IPS-20b (cell line): ENCODE measurements around the gene IL36RN.
"Not testable (repeated sequence)": the region's sequence is repeated elsewhere in the genome, so short reads cannot be mapped to it uniquely, and the experiment has no call there.

Experiments
- H3K27ac ChIP-seq: one replicate; pipeline ENCODE4 v1.5.1; 2013; ENCODE audit warnings: low read length
- H3K27me3 ChIP-seq: 2 replicates; pipeline ENCODE4 v1.6.1; 2013; ENCODE audit warnings: mild to moderate bottlenecking, low read length, inconsistent platforms; ENCODE audit not compliant: insufficient read depth
- H3K36me3 ChIP-seq: 2 replicates; pipeline ENCODE4 v1.6.1; 2013; ENCODE audit warnings: low read depth, mild to moderate bottlenecking, inconsistent platforms, low read length, moderate library complexity; ENCODE audit not compliant: insufficient read depth
- H3K4me1 ChIP-seq: 2 replicates; pipeline ENCODE4 v1.6.1; 2013; ENCODE audit warnings: mild to moderate bottlenecking, control low read depth, inconsistent platforms, low read length, moderate library complexity; ENCODE audit not compliant: insufficient read depth
- H3K4me3 ChIP-seq: 2 replicates; pipeline ENCODE4 v1.5.1; 2013; ENCODE audit warnings: mild to moderate bottlenecking, low read length, inconsistent platforms
- H3K9ac ChIP-seq: 2 replicates; pipeline ENCODE4 v1.6.1; 2013; ENCODE audit warnings: low read depth, mild to moderate bottlenecking, inconsistent platforms, low read length, moderate library complexity
- H3K9me3 ChIP-seq: 2 replicates; pipeline ENCODE4 v1.6.1; 2013; ENCODE audit warnings: mild to moderate bottlenecking, low read depth, low read length, inconsistent platforms; ENCODE audit not compliant: insufficient read depth

IL36RN gene

DNA sequence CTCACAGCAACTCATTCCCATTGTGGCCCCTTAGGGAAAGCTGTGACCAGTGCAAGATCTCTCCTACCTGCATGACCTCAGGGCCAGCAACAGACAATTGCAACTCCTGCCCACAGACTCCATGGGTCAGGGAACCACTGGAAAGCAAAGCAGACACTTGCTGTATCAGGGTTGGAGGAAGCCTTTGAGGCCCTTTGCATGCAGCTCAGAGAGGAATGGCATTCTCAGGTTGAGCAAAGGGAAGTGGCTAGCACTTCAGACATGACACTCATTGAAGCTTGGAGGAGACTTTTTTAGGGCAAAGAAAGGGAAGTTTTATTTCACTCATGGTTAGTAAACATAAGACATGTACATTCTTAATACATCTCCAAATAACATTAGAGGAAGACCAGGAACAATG is 30.9 kb downstream of the IL36RN start:
- H3K27me3 ChIP-seq: peaks cover 8% of the 10 kb centered on the region; the same call in 1 of the 2 replicates
- no peak overlapping the region for H3K9ac ChIP-seq
- H3K4me1 ChIP-seq: no peaks in the 10 kb centered on the region
- H3K36me3 ChIP-seq: no peaks in the 10 kb centered on the region
- H3K9me3 ChIP-seq: peaks cover 3% of the 10 kb centered on the region; the same call in 1 of the 2 replicates
- H3K4me3 ChIP-seq: no peak overlapping the region
- no peak overlapping the region for H3K27ac ChIP-seq

DNA sequence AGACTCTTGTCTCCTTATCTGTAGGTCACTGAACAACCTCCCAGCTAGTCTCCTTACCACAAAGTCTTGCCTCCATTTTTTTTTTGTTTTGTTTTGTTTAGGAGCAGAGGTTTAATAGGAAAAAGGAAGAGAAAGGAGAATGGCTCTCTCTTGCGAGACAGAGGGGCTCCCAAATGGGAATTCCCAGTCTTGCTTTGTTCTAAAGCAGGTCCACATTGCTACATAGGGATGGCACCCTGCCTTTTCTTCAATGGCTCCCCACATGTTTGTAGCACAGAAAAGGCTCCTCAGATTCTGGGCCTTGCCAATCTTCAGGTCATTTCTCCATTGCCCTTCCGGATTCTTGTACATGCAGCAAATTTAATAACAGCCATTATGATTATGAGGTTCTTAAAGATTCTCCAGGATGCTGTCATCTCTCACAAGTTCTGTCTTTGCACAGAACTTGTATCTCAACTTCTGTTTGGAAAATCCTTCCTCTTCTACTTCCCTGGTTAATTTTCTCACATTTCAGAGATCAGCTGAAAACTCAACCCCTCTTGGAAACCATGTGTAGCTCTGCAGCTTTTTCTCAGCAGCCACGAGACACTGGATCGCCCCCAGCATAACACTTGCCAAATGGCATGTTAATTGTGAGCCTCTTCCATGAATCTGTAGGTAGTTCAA is 32.4 kb downstream of the IL36RN start:
- Histone ChIP-seq H3K4me1 (no peaks in the 10 kb centered on the region), H3K36me3 (no peaks in the 10 kb centered on the region), H3K9ac (no peak overlapping the region), H3K27ac (no peak overlapping the region), H3K27me3 (peaks cover 8% of the 10 kb centered on the region; the same call in 1 of the 2 replicates), H3K4me3 (no peak overlapping the region), H3K9me3 (peaks cover 3% of the 10 kb centered on the region; the same call in 1 of the 2 replicates)

- peaks cover 3% of the 10 kb centered on the region; the same call in 1 of the 2 replicates for H3K9me3 ChIP-seq
- no peaks in the 10 kb centered on the region for H3K36me3 ChIP-seq
- H3K4me3 ChIP-seq: no peak overlapping the region
- no peak overlapping the region for H3K27ac ChIP-seq
- H3K27me3 ChIP-seq: peaks cover 8% of the 10 kb centered on the region; the same call in 1 of the 2 replicates
- no peaks in the 10 kb centered on the region for H3K4me1 ChIP-seq
- no peak overlapping the region for H3K9ac ChIP-seq
Observed at GRCh38 chr2:113092864-113093612, 34.0 kb downstream of the IL36RN start.

- no peaks in the 10 kb centered on the region for H3K36me3 ChIP-seq
- H3K27me3 ChIP-seq: peaks cover 8% of the 10 kb centered on the region; the same call in 1 of the 2 replicates
- no peaks in the 10 kb centered on the region for H3K4me1 ChIP-seq
- H3K9me3 ChIP-seq: peaks cover 3% of the 10 kb centered on the region; the same call in 1 of the 2 replicates
- H3K27ac ChIP-seq: no peak overlapping the region
- no peak overlapping the region for H3K4me3 ChIP-seq
- no peak overlapping the region for H3K9ac ChIP-seq
Observed at GRCh38 chr2:113093613-113093977, 34.6 kb downstream of the IL36RN start.

DNA sequence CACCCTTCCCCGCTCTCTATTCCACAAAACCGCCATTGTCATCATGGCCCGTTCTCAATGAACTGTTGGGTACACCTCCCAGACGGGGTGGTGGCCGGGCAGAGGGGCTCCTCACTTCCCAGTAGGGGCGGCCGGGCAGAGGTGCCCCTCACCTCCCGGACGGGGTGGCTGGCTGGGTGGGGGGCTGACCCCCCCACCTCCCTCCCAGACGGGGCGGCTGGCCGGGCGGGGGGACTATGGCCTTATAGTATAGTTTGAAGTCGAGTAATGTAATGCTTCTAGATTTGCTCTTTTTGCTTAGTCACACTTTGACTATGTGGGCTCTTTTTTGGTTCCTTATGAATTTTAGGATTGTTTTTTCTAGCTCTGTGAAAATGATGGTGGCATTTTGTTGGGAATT is 37.3 kb downstream of the IL36RN start:
- H3K4me3 ChIP-seq, H3K9me3 ChIP-seq, H3K36me3 ChIP-seq, H3K9ac ChIP-seq, H3K27me3 ChIP-seq, H3K27ac ChIP-seq, H3K4me1 ChIP-seq: not testable (repeated sequence)

DNA sequence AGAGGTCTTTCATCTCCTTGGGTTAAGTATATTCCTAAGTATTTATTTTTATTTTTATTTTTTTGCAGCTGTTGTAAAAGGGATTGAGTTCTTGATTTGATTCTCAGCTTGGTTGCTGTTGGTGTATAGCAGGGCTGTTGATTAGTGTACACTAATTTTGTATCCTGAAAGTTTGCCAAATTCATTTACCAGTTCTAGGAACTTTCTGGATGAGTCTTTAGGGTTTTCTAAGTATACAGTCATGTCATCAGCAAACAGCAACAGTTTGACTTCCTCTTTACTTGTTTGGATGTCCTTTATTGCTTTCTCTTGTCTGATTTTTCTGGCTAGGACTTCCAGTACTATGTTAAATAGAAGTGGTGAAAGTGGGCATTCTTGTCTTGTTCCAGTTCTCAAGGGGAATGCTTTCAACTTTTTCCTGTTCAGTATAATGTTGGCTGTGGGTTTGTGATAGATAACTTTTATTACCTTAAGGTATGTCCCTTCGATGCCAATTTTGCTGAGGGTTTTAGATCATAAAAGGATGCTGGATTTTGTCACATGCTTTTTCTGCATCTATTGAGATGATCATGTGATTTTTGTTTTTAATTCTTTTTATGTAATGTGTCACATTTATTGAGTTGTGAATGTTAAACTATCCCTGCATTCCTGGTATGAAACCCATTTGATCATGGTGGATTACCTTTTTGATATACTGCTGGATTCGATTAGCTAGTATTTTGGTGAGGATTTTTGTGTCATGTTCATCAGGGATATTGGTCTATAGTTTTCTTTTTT is 38.0 kb downstream of the IL36RN start:
- not testable (repeated sequence) for H3K9ac ChIP-seq, H3K27ac ChIP-seq, H3K27me3 ChIP-seq, H3K36me3 ChIP-seq, H3K4me1 ChIP-seq, H3K9me3 ChIP-seq, H3K4me3 ChIP-seq

DNA sequence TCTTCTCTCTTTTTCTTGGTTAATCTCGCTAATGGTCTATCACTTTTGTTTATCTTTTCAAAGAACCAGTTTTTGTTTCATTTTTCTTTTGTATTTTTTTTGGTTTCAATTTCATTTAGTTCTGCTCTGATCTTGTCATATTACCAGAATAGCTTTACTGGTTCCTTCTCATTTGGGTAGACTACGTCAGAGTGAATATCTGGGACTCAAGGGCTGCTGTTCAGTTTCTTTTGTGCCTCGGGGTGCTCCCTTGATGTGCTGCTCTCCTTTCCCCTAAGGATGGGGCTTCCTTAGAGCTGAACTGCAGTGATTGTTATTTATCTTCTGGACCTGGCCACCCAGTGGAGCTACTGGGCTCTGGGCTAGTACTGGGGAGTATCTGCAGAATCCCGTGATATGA is 39.0 kb downstream of the IL36RN start:
- H3K36me3 ChIP-seq: no peaks in the 10 kb centered on the region
- H3K27ac ChIP-seq: no peak overlapping the region

DNA sequence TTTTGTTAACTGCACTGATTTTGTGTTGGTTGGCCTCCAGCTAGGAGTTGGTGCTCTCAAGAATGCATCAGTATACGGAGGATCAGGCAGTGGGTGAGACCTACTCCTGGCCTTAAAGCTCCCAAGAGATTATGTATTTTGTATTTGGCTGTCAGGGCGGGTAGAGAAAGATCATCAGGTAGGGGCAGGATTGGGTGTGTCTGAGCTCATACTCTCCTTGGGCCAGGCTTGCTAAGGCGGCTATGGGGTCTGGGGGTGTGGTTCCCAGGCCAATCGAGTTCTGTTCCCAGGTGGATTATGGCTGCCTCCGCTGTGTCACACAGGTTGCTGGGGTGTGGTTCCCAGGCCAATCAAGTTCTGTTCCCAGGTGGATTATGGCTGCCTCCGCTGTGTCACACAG is 39.5 kb downstream of the IL36RN start:
- Histone ChIP-seq H3K36me3 (no peaks in the 10 kb centered on the region), H3K27me3 (no peaks in the 10 kb centered on the region), H3K27ac (no peak overlapping the region), H3K9me3 (peaks cover 11% of the 10 kb centered on the region; the same call in 1 of the 2 replicates), H3K4me3 (no peak overlapping the region), H3K4me1 (no peaks in the 10 kb centered on the region), H3K9ac (no peak overlapping the region)

More for the DNA sequence above, 39.0 kb downstream of the IL36RN start:
- Histone ChIP-seq H3K9me3 (peaks cover 8% of the 10 kb centered on the region; the same call in 1 of the 2 replicates), H3K27me3 (no peaks in the 10 kb centered on the region), H3K4me1 (no peaks in the 10 kb centered on the region), H3K9ac (no peak overlapping the region), H3K4me3 (no peak overlapping the region)

- Histone ChIP-seq H3K4me1 (no peaks in the 10 kb centered on the region), H3K36me3 (no peaks in the 10 kb centered on the region), H3K4me3 (no peak overlapping the region), H3K9ac (no peak overlapping the region), H3K27ac (no peak overlapping the region), H3K9me3 (0 out of 2 replicates have a peak, but pooled peaks cover 8% of the 10 kb centered on the region), H3K27me3 (no peaks in the 10 kb centered on the region)
Observed at GRCh38 chr2:113102133-113102532, 43.1 kb downstream of the IL36RN start.

DNA sequence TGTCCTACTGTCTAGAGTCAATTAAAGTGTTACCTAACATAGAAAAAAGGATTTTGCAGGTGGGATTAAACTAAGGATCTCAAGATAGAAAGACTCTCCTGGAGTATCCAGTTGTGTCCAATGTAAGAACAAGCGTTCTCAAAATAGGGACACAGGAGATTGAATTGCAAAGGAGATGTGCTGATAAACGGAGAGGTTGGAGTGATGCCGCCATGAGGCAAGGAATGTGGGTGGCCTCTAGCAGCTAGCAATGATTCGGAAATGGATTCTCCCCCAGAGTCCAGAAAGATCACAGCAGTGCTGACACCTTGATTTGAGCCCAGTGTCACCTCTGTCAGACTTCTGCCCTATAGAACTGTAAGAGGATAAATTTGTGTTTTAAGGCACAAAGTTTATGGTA is 44.3 kb downstream of the IL36RN start:
- Histone ChIP-seq H3K36me3 (no peaks in the 10 kb centered on the region), H3K4me3 (no peak overlapping the region), H3K27me3 (no peaks in the 10 kb centered on the region), H3K9me3 (0 out of 2 replicates have a peak, but pooled peaks cover 8% of the 10 kb centered on the region), H3K4me1 (no peaks in the 10 kb centered on the region), H3K27ac (no peak overlapping the region), H3K9ac (no peak overlapping the region)

DNA sequence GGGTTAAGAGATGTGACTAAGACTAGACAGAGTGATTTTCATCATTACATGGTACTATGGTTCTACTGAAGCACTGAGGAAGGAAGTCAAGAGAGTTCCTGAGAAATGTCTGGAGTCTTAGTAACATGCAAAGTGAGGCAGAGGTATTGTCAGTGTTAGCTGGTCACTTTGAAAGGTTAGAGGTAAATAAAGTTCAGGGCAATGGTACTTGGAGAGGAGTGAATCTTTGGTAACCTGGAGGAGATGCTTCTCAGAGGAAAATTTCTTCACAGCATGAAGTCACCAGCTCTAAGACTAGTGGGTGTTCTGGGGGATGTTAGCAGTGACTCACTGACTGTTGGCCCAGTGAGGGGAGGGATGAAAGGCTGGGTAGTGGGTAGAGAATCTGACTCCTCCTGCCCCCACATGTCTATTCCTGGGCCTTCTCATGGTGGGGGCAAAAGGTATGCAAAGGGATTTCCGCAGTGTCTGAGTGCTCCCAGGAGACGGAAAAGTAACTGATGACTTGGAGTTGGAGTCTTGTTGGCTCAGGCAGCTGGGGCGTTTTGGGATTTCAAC is 45.1 kb downstream of the IL36RN start:
- Histone ChIP-seq H3K27ac (no peak overlapping the region), H3K9me3 (0 out of 2 replicates have a peak, but pooled peaks cover 6% of the 10 kb centered on the region), H3K36me3 (no peaks in the 10 kb centered on the region), H3K4me3 (no peak overlapping the region), H3K9ac (no peak overlapping the region), H3K27me3 (no peaks in the 10 kb centered on the region), H3K4me1 (no peaks in the 10 kb centered on the region)
